Astrocyte of the hippocampus (primary cell): Measurements from ENCODE around the gene CAPN8.

Source experiments
- DNase-seq: peaks from one replicate; pipeline ENCODE4 v3.0.0; 2011; ENCODE audit warnings: low read depth, low spot score

Gene CAPN8

GRCh38 chr1:223618680-223619079 is 46.8 kb downstream of the CAPN8 start:
- no peak for DNase-seq

- DNase-seq = no peak
These were observed 48.0 kb downstream of the CAPN8 start for GRCh38 chr1:223617323-223618070.

- DNase-seq = no peak
These were observed 48.9 kb downstream of the CAPN8 start for GRCh38 chr1:223616586-223616985.

GRCh38 chr1:223611936-223612335 is 53.6 kb downstream of the CAPN8 start:
- no peak for DNase-seq

GRCh38 chr1:223609977-223610376 is 55.5 kb downstream of the CAPN8 start:
- no peak for DNase-seq

- no peak for DNase-seq
These were observed 56.4 kb downstream of the CAPN8 start for GRCh38 chr1:223609066-223609465.

- DNase-seq = no peak
These were observed 107.0 kb downstream of the CAPN8 start for GRCh38 chr1:223558512-223558911.

GRCh38 chr1:223557130-223557475 is 108.4 kb downstream of the CAPN8 start:
- DNase-seq = no peak

GRCh38 chr1:223556414-223557129 is 108.9 kb downstream of the CAPN8 start:
- DNase-seq = no peak

- no peak for DNase-seq
These were observed 111.5 kb downstream of the CAPN8 start for GRCh38 chr1:223553957-223554356.

- no peak for DNase-seq
These were observed 113.9 kb downstream of the CAPN8 start for GRCh38 chr1:223551610-223552009.

- DNase-seq = no peak
These were observed 115.8 kb downstream of the CAPN8 start for GRCh38 chr1:223549740-223550139.

- no peak for DNase-seq
These were observed 118.0 kb downstream of the CAPN8 start for GRCh38 chr1:223547316-223548114.

- DNase-seq = no peak
These were observed 120.2 kb downstream of the CAPN8 start for GRCh38 chr1:223545343-223545742.

- no peak for DNase-seq
These were observed 121.9 kb downstream of the CAPN8 start for GRCh38 chr1:223543560-223543959.

- DNase-seq = no peak
These were observed 122.7 kb downstream of the CAPN8 start for GRCh38 chr1:223542831-223543230.

GRCh38 chr1:223540485-223541106 is 124.9 kb downstream of the CAPN8 start:
- no peak for DNase-seq

GRCh38 chr1:223539750-223540149 is 125.8 kb downstream of the CAPN8 start:
- DNase-seq = no peak

- DNase-seq = no peak
These were observed 126.5 kb downstream of the CAPN8 start for GRCh38 chr1:223538981-223539380.

- no peak for DNase-seq
These were observed 130.2 kb downstream of the CAPN8 start for GRCh38 chr1:223535319-223535718.

GRCh38 chr1:223534677-223535076 is 130.8 kb downstream of the CAPN8 start:
- no peak for DNase-seq

GRCh38 chr1:223533708-223534107 is 131.8 kb downstream of the CAPN8 start:
- no peak for DNase-seq
